Mucosa of descending colon (tissue), 3 donors: ENCODE data around the gene RGS7. TPM values are rescaled to one million over a fixed set of nuclear protein-coding genes. Genes with fewer than 3 reads are reported as not detected.

Source experiments
- ATAC-seq: fragments of 200-7000 bp; cut with Tn5 transposase; one replicate; pipeline ENCODE4 v1.9.1; 2020; ENCODE audit warnings: mild to moderate bottlenecking, moderate library complexity
- DNase-seq, 3 donors: peaks; one replicate each; pipeline ENCODE4 v3.0.0-alpha.2; 2020
- H3K36me3 ChIP-seq: fragments of 200-600 bp; one replicate; pipeline ENCODE4 v1.8.0; 2021; ENCODE audit warnings: low read depth, mild to moderate bottlenecking
- H3K4me1 ChIP-seq: fragments of 200-600 bp; one replicate; pipeline ENCODE4 v1.8.0; 2021; ENCODE audit warnings: low read depth, mild to moderate bottlenecking
- H3K4me3 ChIP-seq: fragments of 200-600 bp; one replicate; pipeline ENCODE4 v1.8.0; 2021; ENCODE audit warnings: mild to moderate bottlenecking
- H3K9me3 ChIP-seq: fragments of 200-600 bp; one replicate; pipeline ENCODE4 v1.8.0; 2021; ENCODE audit warnings: mild to moderate bottlenecking
- intact Hi-C, 2 donors: fragments of 100-400 bp; cut with DNase I in 1 of 2; cut with micrococcal nuclease in 1 of 2; formaldehyde crosslinking; loops; one replicate each; pipeline versions ENCODE4 v1.11.0 to v1.11.1; 2022; cut with DNase I, micrococcal nuclease
- total RNA-seq, 3 donors: library from RNA; stranded (reverse); fragmentation: NEBNext Ultra II Directional in 2 of 3; extraction: Animal tissue kit (Norgen Biotek cat#: 25700) in 2 of 3; gene quantifications; one replicate each; pipeline versions ENCODE4 v1.2.1 to v1.2.4, GENCODE V29; 2021 to 2023
- TF ChIP-seq, protein P1 (sequence below): fragments of 200-600 bp; IDR thresholded peaks from one replicate; pipeline ENCODE4 v1.8.0; 2022; ENCODE audit warnings: antibody characterized with exemption, mild to moderate bottlenecking
- donor health status: DM: no; HTN: no; CAD: no; lungs with moderate emphysema.
- donor health status: DM: no; HTN: no; CAD: no.
- donor health status: DM: no; HTN: yes; CAD: no.

RGS7 gene
- total RNA-seq, 3 donors from 2014 or later = 0.51 TPM; not detected in 2

DNA sequence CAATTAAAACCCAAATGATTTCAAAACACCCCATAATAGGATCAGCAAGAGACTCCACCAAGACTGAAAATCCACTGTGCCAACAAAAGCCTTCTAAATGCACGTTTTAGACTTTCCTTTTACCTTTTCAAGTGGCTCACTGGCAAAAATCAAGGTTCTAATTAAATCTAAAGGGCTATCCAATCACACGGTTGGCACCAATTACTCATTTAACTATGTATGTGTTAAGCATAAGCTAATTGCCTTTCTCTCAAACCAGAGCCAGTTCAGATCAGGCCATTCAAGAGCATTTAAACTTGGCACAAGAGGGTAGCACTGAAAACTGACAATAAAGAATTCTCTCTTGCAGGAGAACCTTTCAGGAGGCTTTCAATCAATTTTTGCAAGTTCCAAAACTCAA lies 139.5 kb downstream of the RGS7 start:
- no peaks in the 10 kb centered on the region for H3K4me1 ChIP-seq
- TF ChIP-seq, protein P1, sequence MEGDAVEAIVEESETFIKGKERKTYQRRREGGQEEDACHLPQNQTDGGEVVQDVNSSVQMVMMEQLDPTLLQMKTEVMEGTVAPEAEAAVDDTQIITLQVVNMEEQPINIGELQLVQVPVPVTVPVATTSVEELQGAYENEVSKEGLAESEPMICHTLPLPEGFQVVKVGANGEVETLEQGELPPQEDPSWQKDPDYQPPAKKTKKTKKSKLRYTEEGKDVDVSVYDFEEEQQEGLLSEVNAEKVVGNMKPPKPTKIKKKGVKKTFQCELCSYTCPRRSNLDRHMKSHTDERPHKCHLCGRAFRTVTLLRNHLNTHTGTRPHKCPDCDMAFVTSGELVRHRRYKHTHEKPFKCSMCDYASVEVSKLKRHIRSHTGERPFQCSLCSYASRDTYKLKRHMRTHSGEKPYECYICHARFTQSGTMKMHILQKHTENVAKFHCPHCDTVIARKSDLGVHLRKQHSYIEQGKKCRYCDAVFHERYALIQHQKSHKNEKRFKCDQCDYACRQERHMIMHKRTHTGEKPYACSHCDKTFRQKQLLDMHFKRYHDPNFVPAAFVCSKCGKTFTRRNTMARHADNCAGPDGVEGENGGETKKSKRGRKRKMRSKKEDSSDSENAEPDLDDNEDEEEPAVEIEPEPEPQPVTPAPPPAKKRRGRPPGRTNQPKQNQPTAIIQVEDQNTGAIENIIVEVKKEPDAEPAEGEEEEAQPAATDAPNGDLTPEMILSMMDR = no peak
- no peaks in the 10 kb centered on the region for H3K9me3 ChIP-seq
- intact Hi-C loops = no loop called here
- DNase-seq (no peak), ATAC-seq (no peak)
- no peak overlapping the region for H3K4me3 ChIP-seq
- H3K36me3 ChIP-seq = no peaks in the 10 kb centered on the region

DNA sequence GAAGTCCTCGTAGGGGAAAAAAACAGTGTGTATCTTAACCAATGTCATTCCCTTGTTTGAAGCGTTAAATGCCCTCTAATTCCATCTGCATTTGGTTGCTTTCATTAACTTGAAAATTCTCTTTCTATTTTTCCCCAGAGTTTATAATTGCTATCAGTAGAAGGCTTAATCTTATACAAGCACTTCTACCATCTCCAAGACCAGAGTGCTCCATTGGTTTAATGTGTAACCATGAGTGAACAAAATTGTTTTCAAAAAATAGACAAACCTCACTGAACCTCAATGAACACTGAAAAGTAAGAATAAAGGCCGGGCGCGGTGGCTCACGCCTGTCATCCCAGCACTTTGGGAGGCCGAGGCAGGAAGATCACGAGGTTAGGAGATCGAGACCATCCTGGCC lies 141.3 kb downstream of the RGS7 start:
- H3K36me3 ChIP-seq = no peaks in the 10 kb centered on the region
- no peak for DNase-seq
- no peak for ATAC-seq
- no peaks in the 10 kb centered on the region for H3K9me3 ChIP-seq
- no peak overlapping the region for H3K4me3 ChIP-seq
- intact Hi-C loops = no loop called here
- no peaks in the 10 kb centered on the region for H3K4me1 ChIP-seq
- TF ChIP-seq, protein P1 = no peak

DNA sequence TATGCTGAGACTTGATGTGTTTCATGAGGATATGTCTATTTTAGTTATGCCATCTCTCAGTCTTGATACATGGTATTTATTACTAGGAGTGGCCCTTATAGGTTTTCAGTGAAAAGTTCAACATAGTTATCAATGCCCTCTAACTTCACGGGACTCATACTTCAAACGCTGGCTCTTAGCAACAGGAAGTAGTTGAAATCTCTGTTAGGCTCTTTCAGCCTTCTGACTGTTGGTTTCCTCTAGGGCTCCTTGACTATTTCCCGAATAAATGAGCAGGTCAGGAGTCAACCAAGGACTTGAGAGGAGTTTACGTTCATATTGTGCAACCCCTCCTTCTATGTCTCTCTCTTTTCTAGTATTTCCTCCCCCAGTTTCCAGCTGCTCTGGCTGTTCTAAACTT lies 141.8 kb downstream of the RGS7 start:
- intact Hi-C loops = no loop called here
- ATAC-seq = peak; percentile 61

DNA sequence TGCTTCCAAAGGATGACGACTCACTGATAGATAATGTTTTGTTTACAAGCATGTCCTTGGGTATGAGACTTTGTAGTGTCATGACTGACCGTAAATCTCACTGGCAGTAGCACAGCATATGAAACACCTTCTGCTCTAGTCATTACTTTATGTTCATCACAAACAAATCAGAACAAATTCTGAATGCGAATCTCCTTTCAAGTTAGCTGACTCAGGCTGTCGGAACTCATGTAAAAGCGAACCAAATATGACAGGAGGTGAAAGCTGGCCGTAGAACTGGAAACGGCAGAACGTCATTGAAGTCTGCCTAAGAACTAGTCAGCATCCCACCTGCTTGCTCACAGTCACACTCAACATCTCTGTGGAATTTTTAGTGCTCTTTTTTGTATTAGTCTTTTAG lies 143.9 kb downstream of the RGS7 start:
- no peaks in the 10 kb centered on the region for H3K36me3 ChIP-seq
- ATAC-seq (no peak), DNase-seq (no peak)
- H3K4me3 ChIP-seq = no peak overlapping the region
- H3K9me3 ChIP-seq = no peaks in the 10 kb centered on the region
- intact Hi-C loops = no loop called here
- TF ChIP-seq, protein P1 = no peak
- H3K4me1 ChIP-seq = no peaks in the 10 kb centered on the region

More for the DNA sequence above, 141.8 kb downstream of the RGS7 start:
- Histone ChIP-seq H3K4me3 (no peak overlapping the region), H3K36me3 (no peaks in the 10 kb centered on the region), H3K4me1 (no peaks in the 10 kb centered on the region), H3K9me3 (no peaks in the 10 kb centered on the region)
- no peak for DNase-seq
- TF ChIP-seq, protein P1 = no peak

DNA sequence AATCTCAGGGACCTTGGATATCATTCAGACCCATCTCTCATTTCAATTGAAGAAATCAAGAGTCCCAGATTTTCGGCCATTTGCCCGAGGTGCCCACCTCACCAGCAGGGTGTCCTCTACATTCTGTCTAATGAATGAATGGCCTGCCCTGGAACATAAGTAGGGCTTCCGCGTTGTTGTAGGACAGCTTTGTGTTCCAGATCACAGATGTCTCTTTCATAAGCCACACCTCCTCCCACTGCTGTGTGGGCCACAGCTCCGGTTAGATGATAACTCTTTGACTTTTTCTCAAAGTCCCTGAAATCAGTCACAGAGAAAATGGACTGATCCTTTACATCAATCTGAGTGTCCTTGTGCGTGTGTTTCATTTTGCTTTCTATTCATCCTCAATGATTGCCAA lies 144.4 kb downstream of the RGS7 start:
- H3K9me3 ChIP-seq = no peaks in the 10 kb centered on the region
- no peaks in the 10 kb centered on the region for H3K36me3 ChIP-seq
- DNase-seq = no peak
- no peak for ATAC-seq
- no peaks in the 10 kb centered on the region for H3K4me1 ChIP-seq
- TF ChIP-seq, protein P1 = no peak
- intact Hi-C loops = no loop called here
- H3K4me3 ChIP-seq = no peak overlapping the region

DNA sequence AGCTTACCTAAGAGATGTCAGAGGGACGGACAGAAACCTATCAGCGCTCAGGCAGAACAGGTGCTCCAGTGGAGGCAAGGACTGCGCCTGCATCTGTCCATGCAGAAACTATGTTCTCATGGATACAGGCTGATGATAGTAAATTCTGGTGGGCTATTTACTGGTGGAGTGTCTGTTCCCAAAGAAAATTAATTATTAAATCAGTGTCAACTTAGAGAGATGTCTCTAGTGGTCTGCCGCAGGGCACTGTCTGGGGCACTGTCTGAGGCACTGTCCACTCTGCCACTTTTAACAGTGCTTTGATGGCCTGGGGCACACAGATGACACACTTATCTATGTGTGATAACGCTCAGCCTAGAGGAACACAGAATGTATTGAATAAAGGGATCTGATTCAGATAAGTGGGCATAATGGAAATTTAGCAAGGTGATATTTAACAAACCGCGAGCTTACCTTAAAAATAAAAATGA lies 148.1 kb downstream of the RGS7 start:
- no peaks in the 10 kb centered on the region for H3K4me1 ChIP-seq
- intact Hi-C loops = no loop called here
- no peaks in the 10 kb centered on the region for H3K9me3 ChIP-seq
- ATAC-seq (peak; percentile 55), DNase-seq (no peak)
- no peak overlapping the region for H3K4me3 ChIP-seq
- H3K36me3 ChIP-seq = no peaks in the 10 kb centered on the region
- TF ChIP-seq, protein P1 = no peak
